GM18526 (cell line): Measurements from ENCODE around the gene OR7G1.

Experiments
- POLR2A ChIP-seq: IDR thresholded peaks from 3 replicates; pipeline ENCODE4 v1.6.1; 2011; ENCODE audit not compliant: insufficient read length; ENCODE audit errors: extremely low read depth

The OR7G1 gene

DNA sequence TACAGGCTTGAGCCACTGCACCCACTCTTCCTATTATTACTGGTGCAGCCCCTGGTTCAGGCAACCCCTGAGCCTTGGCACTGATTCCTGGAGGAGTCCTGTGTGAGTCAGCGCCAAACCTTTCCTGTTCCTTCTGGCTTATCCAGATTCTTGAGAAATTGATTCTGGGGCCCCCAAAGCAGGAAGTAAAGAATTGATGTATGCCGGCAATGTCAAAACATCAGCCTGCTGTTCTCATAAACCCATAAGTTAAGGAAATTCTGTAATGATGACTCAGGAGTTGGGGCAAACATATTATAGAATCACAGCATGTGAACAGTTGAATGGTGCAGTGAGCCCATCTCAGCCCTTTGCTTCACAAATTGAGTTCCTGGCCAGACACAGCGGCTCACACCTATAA is 12.6 kb upstream of the OR7G1 start:
- no peak for TF ChIP-seq POLR2A

DNA sequence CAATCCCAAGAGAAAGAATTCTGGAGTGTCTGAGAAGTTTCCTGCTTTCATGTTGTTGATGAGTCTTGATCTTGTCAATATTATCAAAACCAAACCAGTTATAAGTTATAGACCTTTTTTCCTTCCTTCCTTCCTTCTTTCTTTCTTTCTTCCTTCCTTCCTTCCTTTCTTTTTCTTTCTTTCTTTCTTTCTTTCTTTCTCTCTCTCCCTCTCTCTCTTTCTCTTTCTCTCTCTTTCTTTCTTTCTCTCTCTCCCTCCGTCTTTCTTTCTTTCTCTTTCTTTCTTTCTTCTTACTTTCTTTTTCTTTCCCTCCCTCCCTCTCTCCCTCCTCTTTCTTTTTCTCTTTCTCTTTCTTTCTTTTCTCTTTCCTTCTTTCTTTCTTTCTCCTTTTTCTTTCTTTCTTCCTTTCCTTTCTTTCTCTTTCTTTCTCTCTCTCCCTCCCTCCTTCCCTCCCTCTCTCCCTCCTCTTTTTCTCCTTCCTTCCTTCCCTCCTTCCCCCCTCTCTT is 11.4 kb upstream of the OR7G1 start, which contains the start of gene OR7G3:
Gene OR7G3 (minus strand): TSS at position 51 of the 506 bp plus-strand sequence. CDS start 0 bp downstream, at position 51.
- TF ChIP-seq POLR2A, result no peak

DNA sequence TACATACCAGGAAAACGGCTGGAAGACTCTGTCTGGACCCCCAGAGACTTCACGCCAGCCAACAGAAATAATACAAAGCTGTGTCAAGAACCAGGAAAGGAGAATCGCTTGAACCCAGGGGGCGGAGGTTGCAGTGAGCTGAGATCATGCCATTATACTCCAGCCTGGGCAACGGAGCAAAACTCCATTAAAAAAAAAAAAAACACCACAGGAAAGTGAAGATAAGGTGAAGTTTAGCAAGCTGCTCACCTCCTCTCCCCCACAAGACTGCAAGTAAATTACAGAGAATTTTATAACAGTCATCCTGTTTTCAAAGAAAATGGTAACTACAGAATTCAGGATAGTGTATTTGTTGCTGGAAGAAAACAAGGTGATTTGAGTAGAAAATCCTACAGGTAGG is 984 bp upstream of the OR7G1 start:
- TF ChIP-seq POLR2A, result no peak

DNA sequence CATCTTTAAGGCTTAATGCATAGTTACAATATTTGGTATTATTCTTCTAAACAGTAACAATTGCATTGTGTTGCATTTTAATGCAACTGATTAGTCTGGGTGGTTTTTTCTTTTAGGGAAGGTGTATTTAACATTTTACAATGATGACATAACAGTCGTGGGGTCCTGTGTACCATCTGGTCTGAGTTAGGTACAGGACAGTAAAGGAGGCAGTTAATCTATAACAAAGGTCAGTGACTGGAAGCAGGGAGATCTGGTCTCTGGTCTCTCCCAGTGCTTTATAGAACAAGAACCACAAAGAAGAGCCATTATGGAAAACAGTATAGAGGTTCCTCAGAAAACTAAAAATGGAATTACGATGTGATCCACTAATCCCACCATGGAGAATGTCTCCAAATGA is 5.6 kb downstream of the OR7G1 start:
- TF ChIP-seq POLR2A, result no peak

DNA sequence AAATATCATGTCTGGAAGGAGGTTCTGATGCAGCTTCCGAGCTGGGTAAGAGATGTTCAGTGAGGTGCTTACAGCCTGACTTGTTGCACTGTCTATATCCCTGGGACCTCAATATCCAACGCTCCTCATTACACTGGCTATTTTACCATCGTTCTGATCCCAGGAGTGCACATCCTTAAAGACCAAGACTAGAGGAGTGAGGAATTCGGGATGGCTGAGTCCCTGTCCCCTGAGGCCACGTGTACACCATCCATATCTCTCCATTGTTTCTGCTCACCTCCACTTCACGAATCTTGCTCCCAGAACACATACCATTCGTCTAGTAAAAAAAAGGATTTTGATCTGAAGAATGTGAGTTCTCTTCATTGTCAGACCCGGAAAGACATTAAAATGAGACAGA is 8.2 kb downstream of the OR7G1 start, which contains the start of gene OR7G2:
Gene OR7G2 (minus strand): TSS at position 101 of the 400 bp plus-strand sequence. CDS start 4,232 bp downstream, outside the sequence.
- TF ChIP-seq POLR2A, result no peak

DNA sequence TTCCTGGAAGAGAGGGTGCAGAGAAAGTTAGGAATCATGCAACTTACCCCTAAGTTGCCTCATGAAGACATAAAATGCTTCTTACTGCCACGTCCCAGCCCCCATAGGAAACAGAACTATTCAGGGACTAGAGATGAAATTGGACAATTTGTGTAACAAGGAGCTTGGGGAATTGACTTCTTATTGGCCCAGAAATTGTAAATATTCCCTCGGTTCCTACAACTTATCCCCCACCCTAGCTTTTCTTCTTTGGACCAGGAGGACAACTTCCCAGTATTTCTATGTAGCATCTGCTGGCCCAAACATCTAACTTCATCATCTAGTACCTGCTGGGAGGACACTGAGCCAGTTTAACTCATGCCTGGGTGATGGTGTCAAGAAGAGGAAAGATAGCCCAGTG is 28.8 kb downstream of the OR7G1 start, which contains the start of gene OR1M1:
Gene OR1M1 (plus strand): TSS at position 301 of the 400 bp plus-strand sequence. CDS start 6,184 bp downstream, outside the sequence.
- TF ChIP-seq POLR2A, result no peak

DNA sequence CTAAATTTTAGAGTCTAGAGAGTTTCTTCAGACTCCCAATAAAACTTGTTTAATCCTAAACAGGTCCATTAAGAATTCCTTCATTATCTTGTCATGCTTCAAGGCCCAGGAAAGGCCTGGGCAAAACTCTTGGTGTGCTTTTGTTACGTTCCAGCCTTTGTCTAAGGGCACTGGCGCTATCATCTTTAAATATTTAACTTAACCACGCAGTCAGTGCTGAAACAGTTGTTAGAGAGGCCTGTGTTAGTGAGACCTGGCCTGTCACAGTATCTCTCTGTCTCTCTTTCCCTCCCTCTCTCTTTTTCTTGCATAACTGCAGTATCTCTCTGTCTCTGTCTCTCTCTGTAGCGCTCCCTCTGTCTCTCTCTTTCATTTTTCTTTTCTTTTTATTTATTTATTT is 36.9 kb downstream of the OR7G1 start:
- no peak for TF ChIP-seq POLR2A

DNA sequence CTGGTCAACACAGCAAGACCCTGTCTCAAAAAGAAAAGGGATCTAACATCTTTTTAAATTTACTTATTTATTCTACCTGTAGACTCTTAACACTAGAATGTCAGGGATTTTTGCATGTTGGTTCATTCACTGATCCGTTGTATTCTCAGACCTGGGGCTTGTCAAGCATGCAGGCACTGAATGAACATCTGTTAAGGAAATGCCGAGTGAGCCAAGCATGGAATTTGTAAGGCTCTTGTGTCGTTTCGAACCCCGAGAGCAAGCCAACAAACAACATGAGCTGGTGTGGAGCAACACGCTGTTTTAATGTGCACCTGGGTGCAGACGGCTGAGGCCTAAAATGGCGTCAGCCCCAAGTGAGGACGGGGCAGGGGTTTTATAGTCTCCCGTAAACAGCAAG is 38.7 kb downstream of the OR7G1 start:
- no peak for TF ChIP-seq POLR2A

DNA sequence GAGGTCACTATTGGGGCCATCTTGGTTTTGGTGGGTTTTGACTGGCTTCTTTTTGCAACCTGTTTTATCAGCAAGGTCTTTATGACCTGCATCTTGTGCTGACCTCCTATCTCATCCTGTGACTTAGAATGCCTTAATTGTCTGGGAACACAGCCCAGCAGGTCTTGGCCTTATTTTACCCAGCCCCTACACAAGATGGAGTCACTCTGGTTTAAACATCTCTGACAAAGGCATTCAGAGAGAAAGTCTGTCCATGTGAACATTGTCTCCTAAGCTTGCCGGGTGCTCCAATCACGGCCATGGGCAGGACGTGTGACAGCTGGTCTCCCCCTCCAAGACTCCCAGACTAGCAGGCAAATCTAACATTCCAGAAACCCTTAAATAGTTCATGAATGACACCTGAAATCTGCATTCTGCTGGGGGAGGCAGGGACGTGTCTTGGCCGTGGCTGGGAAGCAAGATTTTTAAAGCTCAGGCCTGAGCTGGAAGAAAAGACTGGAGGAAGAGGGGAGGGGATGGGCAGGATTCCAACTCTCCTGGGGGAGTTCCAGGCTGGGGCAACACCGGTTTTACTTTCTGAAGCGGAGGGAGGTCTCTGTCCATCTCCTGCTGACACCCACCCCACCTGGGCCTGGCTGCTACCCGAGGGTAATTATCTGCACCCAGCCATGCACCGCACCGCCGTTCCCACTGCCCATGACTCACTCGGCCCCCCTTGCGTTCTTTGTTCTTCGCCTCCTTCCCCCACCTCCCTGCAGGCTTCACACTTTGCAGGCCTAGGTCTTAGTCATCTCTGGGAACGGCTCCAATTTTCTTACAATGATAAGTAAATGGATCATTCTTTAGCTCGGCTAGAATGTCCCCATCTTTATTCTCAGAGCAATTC is 40.3 kb downstream of the OR7G1 start:
- no peak for TF ChIP-seq POLR2A

DNA sequence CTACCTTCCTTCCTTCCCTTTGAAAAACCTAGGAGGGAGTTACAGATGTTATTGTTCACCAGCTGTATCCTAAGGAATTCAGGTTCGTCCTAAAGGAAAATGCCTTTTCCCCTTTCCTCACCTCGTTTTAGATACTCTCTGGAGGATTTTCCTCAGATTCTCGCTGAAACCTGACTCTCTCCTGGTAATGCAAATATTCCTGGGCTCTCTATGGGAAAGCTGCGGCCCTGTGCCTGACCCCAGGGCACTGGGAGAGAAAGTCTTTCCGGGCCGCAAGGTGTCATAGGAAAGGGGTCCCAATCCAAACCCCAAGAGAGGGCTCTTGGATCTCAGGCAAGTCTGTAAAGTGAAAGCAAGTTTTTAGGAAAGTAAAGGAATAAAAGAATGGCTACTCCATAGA is 41.8 kb downstream of the OR7G1 start:
- TF ChIP-seq POLR2A, result no peak

DNA sequence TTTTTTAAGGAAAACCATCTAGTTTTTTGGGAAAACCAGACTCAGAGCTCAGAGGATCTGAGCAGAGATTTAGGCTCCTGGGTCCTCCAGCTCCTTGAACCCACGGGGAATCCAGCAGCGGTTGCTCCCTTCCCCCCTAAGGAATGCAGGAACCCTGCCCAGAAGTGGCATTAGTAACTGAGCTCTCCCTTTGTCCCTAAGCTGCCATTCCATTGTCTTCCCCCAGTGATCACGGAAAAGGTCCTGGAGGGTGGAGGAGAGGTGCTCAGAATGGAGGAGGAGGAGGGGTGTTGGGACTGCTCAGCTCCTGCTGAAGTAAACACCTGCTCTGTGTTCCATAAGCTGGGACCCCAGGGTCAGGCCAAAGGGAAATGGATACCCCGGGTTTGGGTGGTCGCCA is 45.5 kb downstream of the OR7G1 start:
- TF ChIP-seq POLR2A, result no peak

DNA sequence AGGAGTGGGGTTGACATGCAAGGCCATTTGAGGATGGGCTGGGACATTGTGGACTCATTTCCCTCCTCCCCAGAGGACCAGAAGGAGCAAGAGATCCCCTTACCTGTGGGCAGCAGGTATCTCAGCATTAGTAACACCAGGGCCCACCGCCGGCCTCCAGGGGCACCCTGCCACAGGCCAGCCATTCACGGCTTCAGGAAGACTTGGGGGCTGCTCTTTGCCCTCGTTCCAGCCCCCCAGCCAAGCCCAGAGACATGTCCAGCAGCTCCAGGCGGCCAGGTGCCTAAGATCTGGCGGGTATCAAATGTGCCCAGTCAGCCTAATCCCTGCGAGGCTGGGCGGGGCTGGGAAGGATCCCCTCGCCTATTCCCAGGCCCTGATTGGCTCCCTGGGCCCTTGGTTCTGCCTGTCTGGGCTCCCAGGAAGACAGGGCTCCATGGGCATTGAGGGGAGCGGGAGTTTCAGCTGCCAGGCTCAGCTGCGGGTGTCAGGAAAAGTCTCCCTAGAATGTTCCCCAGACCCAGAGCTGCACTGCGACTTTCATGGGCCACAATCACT is 50.0 kb downstream of the OR7G1 start:
- TF ChIP-seq POLR2A, result no peak
